ENCODE measurements around the gene CACNA2D2.
A peak's percentile ranks its signal among the peaks of the same experiment; 100 is the strongest.

Gene CACNA2D2

GRCh38 chr3:50364573-50365079, 138.8 kb downstream of the CACNA2D2 start:
- no peak for DNase-seq

DNA sequence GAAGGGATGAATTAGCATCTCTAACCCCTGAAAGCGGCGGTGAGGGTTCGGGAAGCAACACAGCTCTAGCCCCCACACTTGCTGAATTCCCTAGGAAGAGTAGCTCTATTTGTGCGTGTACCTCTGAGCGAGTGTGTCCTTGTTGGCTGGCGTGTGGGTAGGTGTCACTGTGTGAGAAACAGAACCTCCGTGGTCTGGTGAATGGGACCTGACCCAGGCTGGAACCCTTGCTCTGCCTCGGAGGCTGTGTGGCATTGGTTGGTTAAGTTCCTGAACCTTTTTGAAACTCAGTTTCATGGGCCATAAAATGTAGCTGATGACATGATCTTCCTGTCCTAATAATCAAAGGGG, 143.7 kb downstream of the CACNA2D2 start:
- DNase-seq, result no peak

- peak; percentile 96 for DNase-seq
Observed at GRCh38 chr3:50358911-50359759, 144.3 kb downstream of the CACNA2D2 start, which contains the start of gene TMEM115. TMEM115 (minus strand) TSS chr3:50359521; CDS start chr3:50359063, 458 bp downstream.

DNA sequence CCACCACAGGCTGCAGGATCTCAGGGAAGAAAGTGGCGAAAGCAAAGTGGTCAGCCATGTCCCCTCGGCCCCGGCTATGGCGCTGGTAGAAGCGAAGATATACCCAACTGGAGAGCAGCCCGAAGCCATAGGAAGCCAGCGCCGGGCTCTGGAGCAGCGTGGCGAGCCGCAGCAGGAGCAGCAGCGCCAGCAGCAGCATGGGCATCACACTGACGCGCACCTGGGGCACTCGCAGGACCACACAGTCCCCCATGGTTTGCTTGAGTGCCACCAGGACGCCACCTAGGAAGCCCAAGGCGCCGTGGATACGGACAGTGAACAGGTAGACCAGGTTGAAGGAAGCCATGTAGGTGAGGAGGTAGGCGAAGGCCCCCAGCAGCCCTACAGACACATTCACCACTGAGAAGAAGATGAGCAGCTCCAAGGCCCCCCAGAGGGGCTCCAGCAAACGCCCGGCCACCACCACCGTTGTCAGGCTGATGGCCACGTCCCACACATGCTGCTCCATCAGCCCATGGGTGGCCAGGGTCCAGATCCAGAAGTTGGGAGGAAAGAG, 145.0 kb downstream of the CACNA2D2 start:
- DNase-seq, result no peak

DNA sequence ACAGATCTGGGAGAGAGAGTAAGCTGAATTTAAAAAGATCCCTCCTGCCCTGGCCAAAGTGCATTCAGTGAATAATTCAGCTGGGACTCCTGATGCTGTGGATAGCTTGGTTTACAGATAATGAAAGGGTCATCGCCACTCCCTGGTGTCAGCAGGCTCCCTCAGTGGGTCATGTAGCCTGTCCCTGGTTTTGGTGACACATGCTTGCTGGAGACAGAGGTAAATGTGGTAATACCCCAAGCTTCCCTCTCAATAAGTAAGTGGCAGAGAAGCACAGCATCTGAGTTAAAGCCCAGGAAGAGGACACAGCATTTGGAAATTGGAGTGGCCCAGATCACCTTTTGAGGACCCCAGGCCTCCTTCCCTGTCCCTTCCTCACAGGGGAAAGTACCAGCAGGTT, 146.0 kb downstream of the CACNA2D2 start:
- no peak for DNase-seq

GRCh38 chr3:50356553-50356952, 146.9 kb downstream of the CACNA2D2 start:
- no peak for DNase-seq

DNA sequence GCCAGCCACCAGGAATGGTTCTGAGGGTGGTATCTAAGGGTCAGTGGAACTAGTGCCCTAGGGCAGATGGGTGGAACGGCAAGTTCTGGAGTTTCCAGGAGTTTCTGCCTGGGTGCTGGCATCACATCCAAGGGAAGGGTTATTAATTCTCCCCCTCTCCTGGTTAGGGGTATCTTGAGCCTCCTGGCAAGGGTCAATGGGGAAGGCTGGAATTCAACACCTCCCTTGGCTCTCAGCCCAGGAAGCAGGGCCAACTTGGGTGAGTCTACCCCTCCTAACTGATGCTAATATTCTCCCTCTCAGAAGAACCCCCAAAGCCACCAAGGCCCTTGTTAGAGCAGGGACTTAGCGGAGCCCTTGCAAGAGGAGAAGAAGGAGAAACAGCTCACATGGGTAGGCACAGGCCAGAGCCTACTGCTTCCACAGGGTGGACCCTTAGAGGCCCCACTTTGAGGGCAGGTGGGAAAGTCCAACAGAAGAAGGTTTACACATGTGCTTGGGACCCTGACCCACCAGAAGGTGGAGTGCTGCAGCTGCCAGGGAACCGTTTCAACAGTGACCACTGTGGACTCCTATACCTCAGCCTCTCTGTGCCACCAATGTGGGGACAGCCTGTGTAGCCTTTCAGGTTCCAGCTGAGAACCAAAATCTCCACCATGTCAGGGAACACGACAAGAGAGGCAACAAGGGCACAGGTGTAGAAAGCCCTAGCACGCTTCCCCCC, 147.4 kb downstream of the CACNA2D2 start:
- no peak for DNase-seq

DNA sequence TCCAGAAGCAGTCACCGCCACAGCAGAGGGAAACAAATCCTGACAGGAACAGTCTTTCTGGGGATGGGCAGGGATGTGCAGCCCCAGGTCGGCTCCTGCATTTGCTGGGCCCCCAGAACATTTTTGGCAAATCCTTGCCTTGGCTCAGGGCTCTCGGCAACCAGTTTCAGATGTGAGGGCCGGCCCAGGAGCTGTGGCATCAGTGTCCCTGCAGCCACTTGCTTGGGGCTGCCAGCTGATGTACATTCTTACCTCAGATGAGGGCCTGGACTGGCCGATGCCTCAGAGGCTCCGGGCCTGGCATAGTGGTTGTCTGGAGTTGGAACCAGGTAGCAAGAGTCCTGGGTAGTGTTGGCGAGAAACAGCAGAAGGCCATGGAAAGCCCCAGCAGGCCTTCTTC, 148.6 kb downstream of the CACNA2D2 start:
- DNase-seq, result no peak

DNA sequence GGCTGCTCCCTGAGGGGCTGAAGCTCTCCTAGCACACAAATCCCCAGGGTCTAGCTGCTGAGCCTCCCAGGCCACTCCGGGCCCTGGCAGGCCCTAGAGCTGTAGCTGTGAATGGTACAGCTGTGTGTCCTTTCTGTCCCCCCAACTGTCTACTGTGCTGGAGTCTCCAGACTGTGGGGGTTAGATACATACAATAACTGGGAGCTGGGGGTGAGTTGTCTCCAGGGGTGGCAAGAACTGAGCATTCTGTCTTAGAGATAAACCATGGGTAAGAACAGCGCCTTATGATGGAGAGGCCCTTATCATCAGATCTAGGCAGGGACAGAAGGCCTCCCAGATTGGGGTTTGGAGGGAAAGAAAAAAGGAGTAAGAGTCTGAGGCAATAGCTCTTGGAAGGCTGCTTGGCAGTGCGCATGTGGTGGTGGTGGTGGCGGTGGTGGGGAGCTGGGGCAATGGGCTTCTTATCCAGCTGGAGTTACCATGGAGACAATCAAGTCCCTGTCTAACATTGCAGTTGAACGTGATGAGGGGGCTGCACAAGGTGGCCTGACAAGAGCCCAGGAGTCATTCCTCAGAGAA, 149.2 kb downstream of the CACNA2D2 start:
- no peak for DNase-seq

- DNase-seq, result no peak
Observed at GRCh38 chr3:50353245-50354004, 150.0 kb downstream of the CACNA2D2 start.

DNA sequence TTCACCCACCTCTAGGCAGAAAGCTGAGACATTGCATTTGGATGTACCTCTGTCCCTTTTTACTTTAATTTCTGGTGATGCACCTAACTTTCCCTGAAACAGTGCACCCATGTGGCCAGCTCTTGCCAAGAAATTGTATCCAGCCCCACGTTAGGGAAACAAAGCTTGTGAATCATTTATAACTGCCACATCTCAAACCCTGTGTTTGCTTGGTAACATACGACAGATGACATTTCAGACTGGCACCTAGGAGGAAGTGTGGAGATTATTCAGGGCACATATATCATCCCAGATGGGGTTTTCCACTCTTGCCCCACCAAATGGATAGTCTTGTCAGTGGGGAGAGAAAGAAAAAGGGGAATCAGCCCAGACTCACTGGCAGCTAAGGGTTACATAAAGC, 150.7 kb downstream of the CACNA2D2 start:
- DNase-seq, result no peak

DNA sequence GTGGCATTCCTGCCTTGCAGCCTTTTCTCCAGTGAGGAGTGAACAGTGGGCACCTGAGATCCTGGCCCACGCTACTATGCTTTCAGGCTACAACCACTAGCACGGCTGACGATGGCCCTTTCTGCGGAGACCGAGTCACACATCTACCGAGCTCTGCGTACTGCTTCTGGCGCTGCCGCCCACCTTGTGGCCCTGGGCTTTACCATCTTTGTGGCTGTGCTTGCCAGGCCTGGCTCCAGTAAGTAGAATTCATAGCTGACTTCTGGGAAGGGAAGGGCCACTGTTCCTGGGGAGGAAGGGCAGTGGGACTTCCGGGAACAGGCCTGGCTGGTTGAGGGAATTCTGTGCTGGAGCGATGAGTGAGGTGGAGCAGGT, 152.1 kb downstream of the CACNA2D2 start:
- DNase-seq, result no peak

DNA sequence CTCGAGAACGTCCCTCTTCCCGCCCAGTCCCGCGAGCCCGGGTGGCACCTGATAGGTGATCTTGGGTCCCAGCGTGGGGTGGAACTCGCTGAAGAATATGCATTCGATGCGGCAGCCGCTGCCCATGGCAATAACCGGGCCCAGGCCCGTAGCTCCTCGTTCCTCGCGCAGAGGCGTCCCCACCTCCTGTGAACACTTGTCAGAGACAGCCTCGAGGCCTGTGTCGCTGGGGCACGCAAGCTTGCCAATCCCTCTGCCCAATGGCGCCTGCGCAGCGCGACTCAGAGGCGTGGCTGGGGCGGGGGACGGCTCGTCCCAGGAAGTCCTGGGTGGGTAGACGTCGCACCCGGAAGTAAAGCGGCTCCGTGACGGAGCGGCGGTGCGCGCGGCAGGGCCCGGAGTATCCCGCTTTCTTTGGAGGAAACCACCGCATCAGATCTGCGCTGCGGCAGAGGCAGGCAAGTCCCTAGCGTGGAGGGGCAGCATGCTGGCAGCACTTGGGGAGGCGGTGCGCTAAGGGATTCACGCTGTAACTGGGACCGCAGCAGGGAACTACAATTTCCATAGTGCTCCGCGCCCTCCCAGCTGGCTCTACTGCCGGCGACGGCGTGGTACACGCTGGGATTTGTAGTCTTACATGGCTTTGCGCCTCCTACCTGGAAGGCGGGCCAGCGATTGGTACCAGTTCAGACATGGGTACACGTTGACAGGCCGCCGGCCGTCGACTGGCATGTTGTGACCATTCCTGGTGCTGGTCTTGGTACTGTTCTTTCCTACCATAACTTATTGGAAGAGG, 152.7 kb downstream of the CACNA2D2 start, which contains the start of the genes CYB561D2 and NPRL2:
CYB561D2 (plus strand) TSS at position 336 of the 796 bp plus-strand sequence. CDS start 572 bp downstream, outside the sequence.
NPRL2 (minus strand) TSS at position 249 of the 796 bp plus-strand sequence; CDS start at position 126, 123 bp downstream.
- DNase-seq, result peak; percentile 99

- DNase-seq, result no peak
Observed at GRCh38 chr3:50350213-50350526, 153.3 kb downstream of the CACNA2D2 start.

DNA sequence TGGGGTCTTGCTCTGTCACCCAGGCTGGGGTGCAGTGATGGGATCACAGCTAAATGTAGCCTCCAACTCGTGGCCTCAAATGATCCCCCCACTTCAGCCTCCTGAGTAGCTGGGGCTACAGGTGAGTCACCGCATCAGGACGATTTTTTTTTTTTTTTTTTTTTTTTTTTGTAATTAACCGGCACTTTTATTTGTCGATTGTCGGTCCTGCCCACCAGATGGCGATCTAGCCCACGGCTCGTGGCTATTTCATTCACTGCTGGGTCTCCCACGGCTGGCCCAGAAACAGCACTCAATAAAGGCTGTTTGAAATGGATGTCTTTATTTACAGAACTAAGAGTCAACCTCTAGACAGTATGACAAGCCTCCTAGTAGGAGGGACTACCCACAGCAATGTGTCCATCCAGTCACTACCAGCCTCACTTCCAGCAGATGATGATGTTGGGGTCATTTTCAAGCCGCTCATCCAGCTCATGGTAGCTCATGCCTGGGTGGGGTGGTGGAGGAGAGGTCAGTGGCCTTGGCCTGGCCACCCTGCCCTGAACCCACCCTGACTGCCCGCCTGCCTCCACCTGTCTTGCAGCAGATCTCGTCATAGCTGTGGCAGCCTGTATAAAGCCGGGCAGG, 156.1 kb downstream of the CACNA2D2 start:
- DNase-seq, result peak; percentile 81

DNA sequence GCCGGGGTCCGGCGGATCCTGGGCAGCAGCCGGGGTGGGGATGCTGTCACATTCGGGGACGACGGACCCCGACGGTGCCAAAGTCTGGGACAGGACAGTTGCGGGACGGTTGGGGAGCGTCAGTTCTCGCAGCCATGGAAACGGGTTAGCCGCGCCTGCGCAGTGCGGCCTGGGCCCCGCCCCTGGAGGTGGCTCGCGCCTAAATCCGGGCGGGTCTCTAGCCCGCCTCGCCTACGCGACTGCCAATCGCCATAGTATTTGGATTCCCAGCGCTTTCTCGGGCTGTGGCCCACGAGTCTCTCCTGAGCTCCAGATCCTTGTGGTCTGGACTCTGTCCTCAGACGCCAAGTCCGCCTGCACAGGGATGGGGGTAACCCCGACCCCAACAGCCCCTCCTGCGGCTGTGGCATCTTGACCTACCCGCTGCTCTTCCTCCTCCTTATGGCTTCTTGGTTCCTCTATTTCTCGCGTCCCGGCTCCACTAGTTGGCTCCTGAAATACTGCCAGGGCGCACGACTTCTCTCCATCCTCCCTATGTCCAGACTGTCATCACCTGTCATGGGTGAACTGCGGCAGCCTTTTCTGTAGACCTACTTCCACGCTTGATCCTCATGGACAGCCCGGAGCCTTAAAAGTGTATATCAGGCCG, 157.7 kb downstream of the CACNA2D2 start, which contains the start of gene ZMYND10:
ZMYND10 (minus strand) TSS at position 147 of the 649 bp plus-strand sequence. CDS start 153 bp downstream, outside the sequence.
- peak; percentile 85 for DNase-seq

DNA sequence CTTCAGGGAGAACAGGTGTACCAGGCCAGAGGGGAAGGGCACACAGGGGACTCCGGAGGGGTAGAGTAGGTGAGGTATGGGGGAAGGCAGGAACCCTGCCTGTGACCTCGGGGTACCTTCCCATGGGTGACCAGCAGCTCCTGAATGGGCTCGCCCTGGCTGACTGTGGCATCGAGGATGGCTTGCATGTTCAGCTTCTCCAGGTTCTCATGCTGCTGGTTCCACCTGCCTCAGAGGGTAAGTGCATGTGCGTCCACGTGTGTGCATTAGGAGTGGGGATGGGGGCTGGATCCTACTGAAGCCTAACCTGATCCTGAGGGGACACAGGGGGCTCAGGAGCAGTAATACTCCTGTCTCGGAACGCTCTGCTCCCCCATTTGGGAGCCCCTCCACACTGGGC, 158.4 kb downstream of the CACNA2D2 start:
- DNase-seq, result no peak

- DNase-seq, result no peak
Observed at GRCh38 chr3:50342813-50343633, 160.4 kb downstream of the CACNA2D2 start.

DNA sequence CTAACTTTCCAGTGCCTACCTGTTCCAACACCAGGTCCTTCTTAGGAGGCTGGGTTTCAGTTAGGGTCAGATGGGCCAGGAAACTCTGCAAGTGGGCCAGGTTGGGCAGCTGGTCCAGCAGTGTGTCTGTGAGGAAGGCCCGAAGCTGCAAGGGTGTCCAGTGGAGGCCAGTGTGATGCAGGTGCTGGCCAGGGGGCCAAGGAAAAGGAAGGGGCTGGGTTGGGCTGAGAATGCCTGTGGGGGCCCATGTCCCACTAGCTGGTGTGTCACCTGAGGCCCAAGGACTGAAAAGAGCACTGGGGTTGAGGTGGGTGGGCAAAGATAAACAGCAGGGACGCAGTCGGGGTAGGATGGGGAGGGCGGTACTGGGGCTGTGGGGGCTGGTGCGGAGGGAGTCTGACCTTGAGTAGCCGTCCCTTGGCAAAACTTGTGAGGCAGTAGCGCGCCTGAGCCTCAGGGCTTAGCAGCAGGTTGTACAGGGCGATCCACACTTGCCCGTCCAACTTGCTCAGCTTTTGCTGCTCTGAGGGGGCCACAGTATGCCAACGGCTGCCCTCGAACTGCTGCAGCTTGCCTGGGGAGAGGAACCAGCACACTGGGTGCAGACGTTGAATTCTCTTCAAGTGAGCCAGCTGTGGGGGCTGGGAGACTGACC, 161.3 kb downstream of the CACNA2D2 start:
- DNase-seq, result no peak

Measured in CD4-positive, alpha-beta T cell treated with Interleukin-17A for 4 hours (primary cell).